AG08395 (cell line): ENCODE results near the gene FBXW7.
A peak's percentile ranks its signal among the peaks of the same experiment; 100 is the strongest.

Source experiments
- DNase-seq: peaks from one replicate; pipeline ENCODE4 v3.0.0; 2012; ENCODE audit warnings: mixed read lengths, low spot score

FBXW7 gene

DNA sequence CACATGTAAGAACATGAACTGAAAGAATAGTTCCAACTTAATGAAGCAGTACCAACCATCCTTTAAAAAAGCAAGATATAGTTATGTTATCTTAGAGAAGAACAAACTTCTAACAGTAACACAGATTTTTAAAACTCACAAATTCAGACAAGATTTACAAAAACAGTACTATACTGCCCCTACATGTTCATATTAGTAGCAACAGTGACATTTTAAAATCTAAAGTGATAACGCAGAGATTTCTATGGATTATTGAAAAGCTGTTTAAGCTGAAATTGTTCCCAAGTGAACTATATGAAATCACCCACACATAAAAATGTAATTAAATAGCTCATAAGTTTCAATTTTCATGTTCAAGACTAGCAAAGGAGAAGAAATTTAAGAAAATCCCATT, 166.0 kb downstream of the FBXW7 start:
- no peak for DNase-seq

DNA sequence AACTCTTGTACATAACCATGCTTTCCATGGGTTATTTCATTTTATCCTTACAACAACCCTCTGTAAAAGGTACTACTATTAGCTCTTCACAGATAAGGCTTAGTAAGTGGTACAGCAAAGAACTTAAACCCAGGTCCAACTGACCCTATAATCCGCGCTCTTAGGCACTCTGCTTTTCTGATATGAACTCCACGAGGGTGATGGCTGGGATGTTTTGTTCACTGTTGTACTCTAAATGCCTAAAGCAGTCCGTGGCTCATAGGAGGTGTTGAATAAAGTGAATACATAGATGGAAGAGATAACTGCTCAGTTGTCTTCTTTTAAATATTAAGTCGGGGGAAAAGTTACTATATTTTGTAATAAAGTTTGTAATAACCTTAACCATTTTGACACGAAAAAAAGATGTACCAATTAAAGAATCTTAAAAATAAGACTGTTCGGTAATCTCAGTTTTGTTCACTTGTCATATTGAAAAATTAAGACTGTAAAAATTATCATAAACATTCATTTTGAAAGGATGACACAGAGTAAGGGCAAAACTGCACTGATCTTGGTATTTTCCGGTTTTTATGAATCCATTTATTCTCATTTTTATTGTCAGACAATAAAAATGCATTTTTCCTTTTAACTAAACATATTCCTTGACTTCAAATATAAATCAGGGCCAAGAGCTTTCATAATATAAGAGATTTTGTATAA, 166.5 kb downstream of the FBXW7 start:
- no peak for DNase-seq

DNA sequence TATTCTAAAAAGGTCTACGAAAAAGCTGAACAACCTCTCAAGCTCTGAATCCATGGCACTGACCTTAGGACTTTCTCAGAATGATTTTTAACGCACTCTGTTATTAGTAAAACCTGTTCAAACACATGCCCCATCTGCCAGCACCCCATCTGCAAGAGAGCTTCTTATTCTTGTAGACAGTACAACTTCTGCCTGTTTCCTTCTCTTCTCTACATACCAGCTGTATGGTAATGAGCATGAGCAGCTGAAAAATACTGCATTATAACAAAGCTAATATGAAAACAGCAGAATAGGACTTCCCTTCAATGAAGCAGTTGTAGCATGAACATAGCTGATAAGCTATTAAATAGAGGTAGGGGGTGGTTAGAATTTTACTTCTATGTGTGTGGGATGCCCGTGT, 167.9 kb downstream of the FBXW7 start:
- DNase-seq: no peak

DNA sequence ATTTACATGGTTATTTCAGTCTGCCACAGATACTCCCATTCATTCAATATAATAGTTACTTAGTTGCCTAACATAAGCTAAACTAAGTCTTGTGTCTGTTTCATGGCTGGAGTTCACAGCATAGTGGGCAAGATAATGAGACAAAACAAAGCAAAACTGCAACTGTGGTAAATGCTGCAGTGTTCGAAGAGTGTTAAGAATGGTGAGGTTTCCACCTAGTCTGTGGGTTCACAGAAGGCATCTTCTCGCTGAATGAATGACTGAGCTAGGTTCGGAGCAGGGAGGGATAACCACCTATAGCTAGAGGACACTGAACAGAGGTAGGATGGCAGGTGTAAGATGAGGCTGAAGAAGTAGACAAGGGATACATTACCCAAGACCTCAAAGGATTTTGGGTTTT, 171.0 kb downstream of the FBXW7 start:
- DNase-seq: no peak

DNA sequence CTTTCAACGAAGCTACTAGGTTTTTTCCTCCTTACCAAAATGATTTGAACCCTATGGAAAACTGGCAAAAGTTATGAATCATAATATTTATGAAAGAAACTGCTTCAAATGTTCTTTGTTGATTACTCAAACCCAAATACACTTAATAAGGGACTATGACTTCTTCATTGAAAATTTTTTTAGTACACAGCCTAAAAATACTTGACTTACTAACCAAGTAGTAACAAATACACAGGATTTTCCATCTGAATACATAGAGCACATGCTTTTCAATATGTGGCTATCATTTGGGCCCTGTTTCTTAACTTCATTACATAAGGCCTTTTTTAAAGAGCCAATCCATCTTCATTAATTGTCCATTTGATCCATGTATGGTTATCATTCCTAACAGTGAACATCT, 171.5 kb downstream of the FBXW7 start:
- no peak for DNase-seq

DNA sequence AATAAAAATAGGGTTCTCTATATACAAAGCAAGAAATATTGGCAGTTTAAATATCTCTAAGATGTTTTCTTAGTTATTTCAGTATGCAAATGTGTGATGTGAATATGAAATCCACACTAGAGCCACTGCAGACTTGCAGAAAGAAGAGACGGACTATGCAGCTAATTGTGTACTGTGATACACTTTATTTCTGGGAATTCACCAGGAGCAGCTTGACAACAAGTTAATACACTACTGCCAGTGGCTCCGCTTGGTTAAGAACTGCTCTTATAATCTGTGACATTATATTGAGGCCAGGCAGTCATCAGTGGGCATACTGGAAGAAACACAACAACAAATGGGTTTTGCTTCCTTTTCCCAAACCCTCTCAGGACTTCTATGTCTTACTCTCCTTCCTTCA, 172.0 kb downstream of the FBXW7 start:
- no peak for DNase-seq

DNA sequence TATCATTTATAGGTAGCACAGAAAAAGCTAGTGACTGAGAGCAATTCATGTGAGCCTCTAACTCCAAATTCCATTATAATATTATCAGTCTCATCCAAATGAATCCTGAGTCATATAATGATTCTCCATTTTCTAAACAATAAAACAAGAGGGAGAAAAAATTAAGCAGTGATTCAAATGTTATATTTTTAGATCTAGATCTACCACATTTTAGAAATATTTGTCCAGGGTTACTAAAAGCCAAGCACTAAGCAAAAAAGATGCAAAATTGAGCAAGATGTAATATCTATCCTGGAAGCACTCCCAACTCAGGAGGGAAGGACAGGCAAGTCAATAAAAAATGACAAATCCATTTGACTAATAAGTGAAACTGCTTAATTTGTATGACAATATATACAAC, 172.8 kb downstream of the FBXW7 start:
- peak; percentile 60 for DNase-seq

DNA sequence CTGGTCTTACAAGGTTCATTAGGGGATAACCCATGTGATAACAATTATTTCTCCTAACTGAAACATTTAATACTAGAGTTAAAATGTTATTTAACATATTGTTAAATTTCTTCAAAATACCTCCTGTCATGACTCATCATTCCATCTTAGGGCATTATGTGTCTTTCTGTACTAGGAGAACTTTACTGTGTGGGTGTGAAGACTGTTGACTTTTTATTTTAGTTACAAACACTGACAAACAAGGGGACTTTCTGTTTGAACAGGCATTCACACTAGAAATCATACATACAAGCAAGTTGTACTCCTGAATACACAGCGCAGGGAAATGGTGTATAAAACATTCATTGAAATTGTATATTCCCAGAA, 175.9 kb downstream of the FBXW7 start:
- DNase-seq: no peak

DNA sequence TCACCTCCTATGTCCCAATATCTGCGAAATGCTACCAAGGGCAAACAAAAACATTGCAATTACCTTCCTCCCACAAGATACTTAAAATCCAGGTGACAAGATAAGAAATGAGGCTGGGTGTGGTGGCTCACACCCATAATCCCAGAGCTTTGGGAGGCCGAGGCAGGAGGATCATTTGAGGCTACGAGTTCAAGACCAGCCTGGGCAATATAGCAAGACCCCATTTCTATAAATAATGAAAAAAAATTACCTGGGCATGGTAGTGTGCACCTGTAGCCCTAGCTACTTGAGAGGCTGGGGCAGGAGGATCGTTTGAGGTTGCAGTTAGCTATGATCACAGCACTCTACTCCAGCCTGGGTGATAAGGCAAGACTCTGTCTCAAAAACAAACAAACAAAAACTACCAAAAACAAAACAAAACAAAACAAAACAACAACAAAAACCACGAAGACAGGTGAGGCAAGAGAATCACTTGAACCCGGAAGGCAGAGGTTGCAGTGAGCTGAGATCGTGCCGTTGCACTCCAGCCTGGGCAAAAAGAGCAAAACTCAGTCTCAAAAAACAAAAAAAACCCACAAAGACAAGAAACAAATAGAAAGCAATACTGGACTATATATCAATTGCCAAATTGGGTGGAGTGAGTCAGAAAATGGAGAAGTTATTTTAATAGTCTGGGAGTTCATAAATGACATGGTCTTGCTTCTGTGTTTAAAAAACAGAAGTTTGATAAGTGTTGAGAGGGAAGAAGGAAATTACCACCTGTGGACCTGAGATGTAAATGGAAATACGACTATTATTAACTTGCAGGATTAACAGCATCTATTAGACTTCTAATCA, 176.5 kb downstream of the FBXW7 start:
- DNase-seq: no peak

DNA sequence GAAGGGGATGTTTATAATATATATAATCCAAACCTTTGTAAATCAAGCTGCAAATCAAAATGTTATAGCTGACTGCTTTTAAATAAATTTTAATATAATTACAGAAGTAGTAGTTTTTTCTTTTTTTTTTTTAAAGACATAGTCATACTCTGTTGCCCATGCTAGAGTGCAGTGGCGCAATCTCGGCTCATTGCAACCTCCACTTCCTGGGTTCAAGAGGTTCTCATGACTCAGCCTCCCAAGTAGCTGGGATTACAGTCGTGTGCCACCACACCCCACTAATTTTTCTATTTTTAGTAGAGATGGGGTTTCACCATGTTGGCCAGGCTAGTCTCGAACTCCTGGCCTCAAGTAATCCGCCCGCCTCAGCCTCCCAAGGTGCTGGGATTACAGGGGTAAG, 178.7 kb downstream of the FBXW7 start:
- no peak for DNase-seq

DNA sequence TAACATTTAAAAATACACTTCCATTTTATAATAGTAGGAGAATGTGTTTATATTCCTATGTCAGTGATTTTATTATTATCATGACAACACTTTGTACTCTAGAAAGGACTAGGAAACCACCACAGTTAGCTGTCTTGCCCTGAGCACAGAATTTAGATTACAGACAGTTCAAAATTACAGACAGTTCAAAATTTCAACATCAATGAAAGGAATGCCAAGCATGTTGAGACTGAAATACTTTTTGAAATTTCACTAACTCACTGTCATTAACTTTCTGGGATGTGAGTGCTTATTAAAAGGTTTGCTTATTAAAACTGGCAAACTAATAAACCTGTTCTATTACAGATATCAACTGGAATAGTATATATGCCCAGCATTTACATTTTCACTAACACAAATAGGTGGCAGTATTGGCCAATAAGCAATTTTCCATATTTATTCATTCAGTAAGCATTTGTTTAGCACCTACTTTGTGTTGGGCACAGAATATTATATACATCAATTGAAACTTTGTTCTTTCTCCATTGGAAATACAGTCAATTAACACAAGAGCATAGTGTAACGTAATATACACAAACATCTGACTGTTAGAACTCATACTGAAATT, 179.4 kb downstream of the FBXW7 start:
- peak; percentile 11 for DNase-seq

DNA sequence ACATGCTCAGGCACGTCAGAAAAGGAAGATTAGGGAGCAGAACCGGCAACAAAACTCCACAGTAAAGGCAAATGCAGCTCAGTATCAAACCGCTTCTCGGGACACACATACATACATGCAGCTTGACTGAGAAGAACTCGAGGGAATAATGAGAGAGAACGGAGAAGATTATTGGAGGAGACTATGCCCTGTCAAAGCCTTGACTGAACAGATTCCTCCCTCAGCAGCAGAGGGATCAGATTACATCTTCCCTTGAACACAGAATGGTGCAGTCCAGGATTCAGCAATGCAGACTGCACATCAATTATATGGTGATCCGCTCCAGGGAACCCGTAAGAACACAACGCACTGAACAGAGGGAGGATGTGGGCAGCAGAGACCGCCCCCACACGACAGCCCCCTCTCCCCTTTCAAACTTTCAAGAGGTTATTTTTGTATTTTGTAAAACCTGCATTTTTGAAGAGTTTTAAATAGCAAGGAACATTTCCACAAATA, 183.2 kb downstream of the FBXW7 start:
- peak; percentile 86 for DNase-seq

DNA sequence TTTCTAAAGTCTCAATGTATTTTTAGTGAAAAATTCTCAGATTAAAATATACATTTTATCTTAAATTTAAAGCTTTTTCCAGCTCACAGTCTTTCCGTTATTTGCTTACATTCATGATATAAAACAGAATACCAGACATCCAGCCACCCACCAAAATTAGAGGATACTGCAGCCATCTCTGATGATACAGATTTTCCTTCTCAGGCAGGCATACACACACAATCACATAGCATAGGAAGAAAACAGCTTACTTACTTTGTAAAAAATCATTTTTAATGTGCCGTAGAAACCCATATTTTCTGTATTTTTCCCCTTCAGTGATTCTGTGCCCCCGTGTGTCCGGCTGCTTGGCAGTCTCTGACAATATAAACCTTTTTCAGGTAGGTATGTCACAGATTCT, 183.7 kb downstream of the FBXW7 start:
- DNase-seq: no peak

DNA sequence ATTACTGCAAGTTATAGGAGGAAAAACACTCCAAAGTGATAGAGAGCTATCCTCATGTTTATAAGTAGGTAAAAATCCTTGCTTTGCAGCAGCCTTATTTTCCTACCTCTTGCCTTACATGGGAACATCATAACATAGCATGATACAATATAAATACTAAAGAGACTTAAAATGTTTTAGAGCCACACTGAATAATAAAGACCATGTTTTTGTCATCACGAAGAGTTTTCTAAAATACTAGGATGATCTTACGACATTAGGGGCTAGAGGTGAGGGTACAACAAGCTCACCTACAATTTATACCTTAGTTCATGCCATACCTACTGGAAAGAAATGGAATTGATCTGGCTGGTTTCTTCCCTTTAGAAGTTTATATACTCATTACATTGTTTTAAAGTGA, 184.8 kb downstream of the FBXW7 start:
- DNase-seq: no peak

DNA sequence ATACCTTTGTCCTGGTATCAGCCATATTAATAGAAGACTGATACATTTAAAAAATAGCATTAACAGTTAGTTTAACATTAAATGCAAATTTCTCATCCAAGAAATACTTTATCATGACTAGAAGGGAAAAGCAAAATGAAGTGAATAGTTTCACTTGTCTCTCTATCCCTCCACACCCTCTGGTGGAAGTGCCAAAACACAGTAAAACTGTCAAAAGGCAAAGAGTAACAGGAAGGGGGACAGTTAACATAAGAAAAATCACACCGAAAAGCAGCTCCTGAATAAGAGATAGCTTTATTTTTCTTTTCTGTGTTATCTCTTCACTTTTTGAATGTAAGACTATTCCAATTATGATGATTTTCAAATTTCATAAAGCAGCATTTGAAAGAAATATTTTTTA, 187.2 kb downstream of the FBXW7 start:
- DNase-seq: peak; percentile 5

DNA sequence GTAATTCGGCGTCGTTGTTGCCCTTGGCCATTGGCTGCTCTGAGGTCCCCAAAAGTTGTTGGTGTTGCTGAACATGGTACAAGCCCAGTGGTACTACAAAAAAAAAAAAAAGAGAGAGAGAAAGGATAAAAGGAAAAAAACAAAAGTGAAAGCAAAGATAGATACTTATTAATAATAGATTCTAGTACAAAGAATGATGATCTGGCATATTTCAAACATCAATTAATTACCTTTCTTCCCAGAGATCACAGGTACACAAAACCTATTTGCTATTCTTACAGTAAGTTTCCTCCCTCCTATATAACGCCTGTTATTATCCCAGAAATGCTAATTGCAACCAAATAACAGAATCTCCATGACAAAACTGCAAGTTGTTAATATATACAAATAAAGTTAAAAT, 188.9 kb downstream of the FBXW7 start:
- DNase-seq: no peak

DNA sequence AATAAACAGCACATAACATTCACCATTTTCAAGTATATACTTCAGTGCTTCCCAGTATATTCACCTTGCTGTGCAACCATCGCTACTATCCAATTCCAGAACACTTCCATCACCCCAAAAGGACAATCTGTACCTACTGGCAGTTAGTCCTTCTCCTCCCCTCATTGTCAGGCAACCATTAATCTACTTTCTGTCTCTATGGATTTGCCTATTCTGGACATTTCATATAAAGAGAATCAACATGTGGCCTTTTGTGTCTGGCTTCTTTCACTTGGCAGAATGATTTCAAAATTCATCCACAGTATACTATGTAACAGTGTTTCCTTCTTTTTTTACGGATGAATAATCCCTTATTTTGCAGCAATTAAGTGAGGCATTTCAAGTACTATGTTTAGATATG, 189.4 kb downstream of the FBXW7 start:
- no peak for DNase-seq

DNA sequence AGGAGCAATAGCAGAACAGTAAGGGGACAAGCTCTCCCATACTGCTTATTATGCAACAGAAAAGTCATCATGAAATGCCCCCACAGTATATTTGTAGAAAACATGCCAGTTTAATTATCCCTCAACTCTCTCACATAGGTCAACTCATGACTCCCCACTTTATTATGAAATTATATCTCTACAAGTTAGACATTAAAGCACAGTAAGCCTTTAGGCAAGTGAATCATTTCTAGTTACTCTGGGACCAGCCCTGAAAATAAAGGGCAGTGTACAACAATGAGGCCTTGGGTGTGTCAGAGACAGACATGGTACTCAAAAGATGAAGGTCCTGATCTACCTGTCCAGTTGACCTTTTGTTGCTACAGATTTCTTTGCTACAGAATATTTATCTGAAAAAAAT, 191.9 kb downstream of the FBXW7 start:
- no peak for DNase-seq

DNA sequence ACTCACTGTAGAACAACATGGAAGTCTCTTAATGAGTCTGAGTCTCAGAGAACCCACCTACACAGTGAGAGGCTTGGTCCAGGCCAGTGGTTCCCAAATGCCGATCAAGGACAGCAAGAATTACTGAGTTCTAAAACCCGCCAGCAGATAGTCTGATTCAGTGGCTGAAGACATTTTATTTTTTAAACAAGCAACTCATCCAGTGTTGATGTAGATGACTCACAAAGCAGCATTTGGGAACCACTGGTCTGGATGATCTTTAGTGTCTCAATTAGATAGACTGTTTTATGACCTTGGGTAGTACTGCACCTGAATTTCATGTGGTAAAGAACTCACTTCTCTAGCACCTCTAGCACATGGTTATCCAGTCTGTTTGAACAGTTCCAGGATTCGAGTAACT, 193.6 kb downstream of the FBXW7 start:
- DNase-seq: peak; percentile 29

DNA sequence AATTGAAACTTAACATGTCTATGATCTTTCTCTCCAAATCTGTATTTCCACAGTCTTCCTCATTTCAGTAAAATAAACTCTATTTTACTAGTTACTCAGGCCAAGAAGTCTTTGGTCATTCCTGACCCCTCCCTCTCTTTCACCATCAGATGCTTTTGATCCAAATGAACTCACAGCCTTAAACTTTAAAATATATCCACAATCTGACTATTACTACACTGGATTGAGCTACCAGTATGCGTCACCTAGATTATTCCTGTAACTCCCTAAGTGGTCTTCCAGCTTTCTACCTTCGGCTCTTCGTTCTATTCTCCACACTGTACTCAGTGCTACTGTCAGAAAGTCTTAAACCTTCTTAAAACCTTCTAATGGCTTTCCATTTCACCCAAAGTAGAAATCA, 195.1 kb downstream of the FBXW7 start:
- DNase-seq: no peak

DNA sequence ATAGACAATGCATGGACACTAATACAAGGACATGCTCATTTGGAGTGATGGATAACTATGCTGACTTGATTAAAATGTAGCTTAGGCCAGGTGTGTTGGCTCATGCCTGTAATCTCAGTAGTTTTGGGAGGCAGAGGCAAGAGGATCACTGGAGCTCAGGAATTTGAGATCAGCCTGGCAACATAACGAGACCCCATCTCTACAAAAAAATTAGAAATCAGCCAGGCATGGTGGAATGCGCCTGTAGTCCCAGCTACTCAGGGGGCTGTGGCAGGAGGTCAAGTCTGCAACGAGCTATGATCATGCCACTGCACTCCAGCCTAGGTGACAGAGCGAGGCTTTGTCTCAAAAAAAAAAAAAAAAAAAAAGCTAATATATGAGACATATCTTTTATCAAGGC, 196.3 kb downstream of the FBXW7 start:
- no peak for DNase-seq

DNA sequence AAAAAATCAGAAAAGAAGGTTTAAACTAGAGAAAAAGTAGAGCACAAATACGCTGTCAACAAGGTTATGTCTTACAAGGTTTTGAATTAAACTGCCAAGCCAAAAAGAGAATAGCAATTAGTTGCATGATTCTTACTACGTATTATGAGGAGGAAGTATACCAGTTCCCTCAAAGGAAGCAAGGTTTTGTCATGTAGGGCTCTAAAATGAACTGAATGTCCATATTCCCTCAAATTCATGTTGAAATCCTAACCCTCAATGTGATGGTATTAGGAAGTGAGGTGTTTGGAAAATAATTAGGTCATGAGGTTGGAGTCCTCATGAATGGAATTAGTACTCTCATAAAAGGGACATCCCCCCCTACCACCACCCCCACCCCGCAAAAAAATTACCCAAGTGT, 201.0 kb downstream of the FBXW7 start:
- no peak for DNase-seq

DNA sequence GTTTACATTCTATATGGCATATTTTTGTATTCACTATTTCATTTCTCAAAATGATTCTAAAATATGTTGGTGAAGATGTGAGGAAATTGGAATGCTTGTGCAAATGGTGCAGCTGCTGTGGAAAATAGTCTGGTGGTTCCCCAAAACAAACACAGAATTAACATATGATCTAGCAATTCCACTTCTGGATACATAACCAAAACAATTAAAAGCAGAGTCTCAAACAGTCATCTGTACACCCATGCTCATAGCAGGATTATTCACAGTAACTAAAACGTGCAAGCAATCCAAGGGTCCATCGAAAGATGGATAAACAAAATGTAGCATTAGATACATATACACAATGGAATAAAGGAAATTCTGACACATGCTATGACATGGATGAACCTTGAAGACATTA, 204.8 kb downstream of the FBXW7 start:
- DNase-seq: no peak
